ENCODE results near the gene MDFI.

Gene MDFI

GRCh38 chr6:41690541-41691330 is 52.5 kb downstream of the MDFI start:
- no peak for DNase-seq

- DNase-seq: no peak
Measured at GRCh38 chr6:41691426-41692079, 53.3 kb downstream of the MDFI start.

GRCh38 chr6:41692080-41692675 is 53.9 kb downstream of the MDFI start:
- DNase-seq: no peak

- no peak for DNase-seq
Measured at GRCh38 chr6:41692730-41693129, 54.5 kb downstream of the MDFI start.

GRCh38 chr6:41693281-41694240 is 55.3 kb downstream of the MDFI start:
- DNase-seq: peak; percentile 93 to 94

- DNase-seq: no peak
Measured at GRCh38 chr6:41694815-41695526, 56.7 kb downstream of the MDFI start.

- DNase-seq: peak in 1 of 2 donors; percentile 28
Measured at GRCh38 chr6:41695825-41696224, 57.6 kb downstream of the MDFI start.

GRCh38 chr6:41696788-41697187 is 58.5 kb downstream of the MDFI start:
- no peak for DNase-seq

- no peak for DNase-seq
Measured at GRCh38 chr6:41697861-41698781, 59.9 kb downstream of the MDFI start.

GRCh38 chr6:41699063-41699462 is 60.8 kb downstream of the MDFI start:
- no peak for DNase-seq

GRCh38 chr6:41700463-41701347 is 62.4 kb downstream of the MDFI start:
- peak in 1 of 2 donors; percentile 51 for DNase-seq

- DNase-seq: no peak
Measured at GRCh38 chr6:41702089-41702745, 63.9 kb downstream of the MDFI start.

- DNase-seq: no peak
Measured at GRCh38 chr6:41702771-41703494, 64.7 kb downstream of the MDFI start.

Data from hippocampal formation (tissue), 2 donors.